HG03196 (cell line): Measurements from ENCODE around the gene SBNO2.

Source experiments
- ATAC-seq: cut with Tn5 transposase; IDR thresholded peaks from one replicate; pipeline ENCODE4 v1.9.1; 2021; ENCODE audit not compliant: unreplicated experiment

SBNO2 gene

DNA sequence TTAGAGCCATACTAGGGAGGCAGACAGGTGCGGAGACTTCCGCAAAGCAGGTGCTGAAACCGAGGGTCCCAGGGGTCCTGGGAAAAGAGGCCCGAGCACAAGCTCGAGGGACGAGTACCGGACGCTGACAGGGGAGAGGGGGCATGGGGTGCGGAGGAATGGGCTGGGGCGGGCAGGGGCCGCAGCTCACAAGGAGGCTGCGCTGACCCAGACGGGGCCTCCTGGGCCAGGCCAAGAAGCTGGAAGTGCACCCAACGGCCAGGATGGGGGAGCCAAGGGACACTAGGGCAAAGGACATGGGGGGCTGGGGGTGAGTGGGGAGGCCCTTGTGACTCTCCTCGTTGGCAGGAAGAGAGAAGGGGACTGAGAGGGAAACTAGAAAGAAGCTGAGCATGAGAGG lies 80.7 kb downstream of the SBNO2 start:
- ATAC-seq = no peak

DNA sequence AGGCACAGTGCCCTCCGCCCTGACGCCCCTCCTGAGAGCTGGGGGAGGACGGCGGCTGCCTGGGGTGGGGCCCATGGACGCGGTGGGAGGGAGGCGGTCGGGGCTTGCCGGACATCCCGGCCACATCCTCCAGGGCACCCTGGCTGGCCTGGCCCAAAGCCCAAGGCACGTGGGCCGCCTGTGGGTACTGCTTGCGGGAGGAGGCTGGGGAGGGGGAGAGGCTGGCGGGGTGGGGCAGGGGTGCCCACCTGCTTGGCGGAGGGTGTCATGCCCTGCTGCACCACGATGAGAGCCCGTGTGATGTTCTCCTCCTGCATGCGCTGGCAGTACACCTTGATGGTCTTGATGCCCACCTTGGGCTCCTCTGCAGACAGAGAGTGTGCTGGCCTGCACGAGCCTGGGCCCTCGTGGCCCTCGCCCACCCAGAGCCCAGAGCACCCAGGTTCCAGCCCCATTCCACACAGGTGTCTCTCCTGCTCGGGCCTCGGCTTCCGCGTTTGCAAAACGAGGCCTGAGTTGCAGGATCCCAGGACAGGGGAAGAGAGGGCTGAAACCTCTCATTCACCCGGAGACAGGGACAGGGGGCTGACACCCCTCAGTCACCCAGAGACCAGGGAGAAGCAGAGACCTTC lies 82.4 kb downstream of the SBNO2 start:
- no peak for ATAC-seq

DNA sequence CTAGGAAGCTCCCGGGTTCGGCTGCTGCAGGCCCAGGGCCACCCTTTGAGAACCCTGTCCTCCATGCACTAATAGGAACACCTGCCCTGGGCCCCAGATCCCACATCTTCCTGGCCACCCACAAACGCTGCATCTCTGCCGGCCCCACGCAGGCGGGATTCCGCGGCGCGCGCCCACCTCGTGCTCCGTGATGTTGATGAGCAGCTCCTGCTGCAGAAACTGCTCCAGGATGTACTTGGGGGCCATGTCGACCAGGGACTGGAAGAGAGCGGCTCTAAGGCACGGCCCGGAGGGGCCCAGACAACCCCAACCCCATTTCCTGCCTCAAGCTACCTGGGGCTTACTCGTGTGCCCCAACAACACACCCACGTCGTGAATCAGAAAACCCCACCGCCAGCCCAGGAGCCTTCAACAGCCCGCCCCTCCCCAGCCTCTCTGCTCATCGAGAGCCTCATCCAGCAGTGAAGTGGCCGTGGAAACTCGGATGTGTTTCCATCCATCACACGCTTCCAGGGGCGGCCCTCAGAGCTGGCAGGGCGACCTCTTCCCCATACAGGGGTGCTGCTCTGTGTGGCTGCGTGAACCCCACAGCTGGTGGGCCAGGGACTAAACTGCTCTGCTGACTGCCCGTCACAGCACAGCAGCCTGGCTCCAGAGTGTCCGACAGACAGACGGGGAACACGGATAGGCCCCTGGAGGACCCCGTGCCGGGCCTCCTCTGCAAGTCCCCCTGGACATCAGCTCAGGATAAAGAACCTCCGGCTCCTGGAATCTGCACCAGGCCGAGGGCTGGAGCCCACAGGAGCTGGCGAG lies 83.1 kb downstream of the SBNO2 start:
- no peak for ATAC-seq

DNA sequence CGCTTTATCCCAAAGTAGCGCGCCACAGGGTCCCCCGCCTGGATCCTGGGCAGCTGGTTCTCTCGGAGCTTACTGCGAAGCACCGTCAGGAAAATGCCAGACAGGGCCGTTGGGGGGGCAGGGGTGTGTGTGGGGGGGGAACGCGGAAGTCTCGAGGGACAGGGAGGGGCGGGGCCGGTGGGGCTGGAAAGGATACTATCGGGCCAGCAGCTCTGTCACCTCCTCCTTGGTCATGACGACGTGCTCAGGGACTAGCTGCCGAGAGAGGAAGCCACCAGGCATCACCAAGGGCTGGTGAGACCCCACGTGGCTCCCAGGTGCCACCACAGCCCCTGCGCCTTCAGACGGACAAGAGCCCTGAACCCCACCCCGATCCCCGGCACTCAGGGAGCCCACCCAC lies 84.2 kb downstream of the SBNO2 start:
- no peak for ATAC-seq

DNA sequence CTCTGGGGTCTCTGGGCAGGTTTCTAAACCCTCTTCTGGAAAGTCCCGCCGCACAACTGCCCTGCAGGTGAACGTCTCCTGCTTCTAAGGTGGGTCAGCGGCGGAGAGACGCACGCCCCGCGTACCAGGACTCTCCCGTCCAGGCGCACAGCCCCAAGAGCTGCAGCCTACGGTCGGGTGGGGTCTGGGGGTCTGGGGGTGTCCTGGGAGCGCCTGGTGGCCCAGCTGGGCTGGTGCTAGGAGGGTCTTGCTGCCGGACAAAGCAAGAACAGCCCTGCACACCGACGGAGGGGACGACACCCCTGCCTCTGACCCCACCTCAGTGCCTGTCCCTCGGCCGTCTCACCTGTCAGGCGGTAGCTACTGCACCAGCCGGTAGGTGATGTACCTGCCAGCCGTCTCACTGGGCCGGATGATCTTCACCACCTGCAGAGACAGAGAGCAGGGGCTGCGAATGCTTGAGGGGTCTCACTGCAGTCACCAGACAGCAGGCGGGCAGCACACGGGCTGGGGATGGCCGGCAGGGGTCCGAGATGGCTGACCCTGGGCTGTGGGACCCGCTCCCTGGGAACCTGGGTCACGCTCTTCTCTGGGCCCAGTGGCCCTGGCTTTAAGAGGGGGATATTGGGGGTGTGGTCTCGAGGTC lies 84.8 kb downstream of the SBNO2 start:
- no peak for ATAC-seq

DNA sequence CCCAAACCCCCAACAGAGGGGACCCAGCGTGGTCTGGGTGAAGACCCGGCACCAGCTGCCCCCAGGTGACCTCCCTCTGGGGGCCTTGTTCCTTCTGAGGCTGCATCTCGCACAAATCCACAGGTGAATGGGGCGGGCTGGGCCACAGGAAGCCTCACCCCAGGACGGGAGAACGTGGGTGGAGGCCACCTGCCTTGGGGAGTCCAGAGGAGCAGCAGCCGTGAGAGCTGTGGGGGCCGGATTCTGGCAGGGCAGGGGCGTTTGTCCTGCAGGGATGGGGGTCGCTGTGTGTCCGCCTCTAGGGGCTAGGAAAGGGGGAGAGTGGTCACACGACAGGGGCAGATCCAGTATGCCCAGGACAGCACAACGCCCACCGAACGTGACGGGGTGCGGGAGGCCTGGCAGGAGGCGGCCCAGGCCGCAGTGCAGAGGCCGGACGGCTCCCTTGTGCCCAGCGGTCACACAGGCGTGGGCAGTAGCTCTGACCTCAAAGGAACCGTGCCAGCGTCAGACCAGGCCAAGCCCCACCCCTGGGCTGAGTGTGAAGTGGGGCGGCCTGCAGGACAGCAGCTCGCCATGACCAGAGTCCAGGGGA lies 85.6 kb downstream of the SBNO2 start:
- ATAC-seq = no peak

DNA sequence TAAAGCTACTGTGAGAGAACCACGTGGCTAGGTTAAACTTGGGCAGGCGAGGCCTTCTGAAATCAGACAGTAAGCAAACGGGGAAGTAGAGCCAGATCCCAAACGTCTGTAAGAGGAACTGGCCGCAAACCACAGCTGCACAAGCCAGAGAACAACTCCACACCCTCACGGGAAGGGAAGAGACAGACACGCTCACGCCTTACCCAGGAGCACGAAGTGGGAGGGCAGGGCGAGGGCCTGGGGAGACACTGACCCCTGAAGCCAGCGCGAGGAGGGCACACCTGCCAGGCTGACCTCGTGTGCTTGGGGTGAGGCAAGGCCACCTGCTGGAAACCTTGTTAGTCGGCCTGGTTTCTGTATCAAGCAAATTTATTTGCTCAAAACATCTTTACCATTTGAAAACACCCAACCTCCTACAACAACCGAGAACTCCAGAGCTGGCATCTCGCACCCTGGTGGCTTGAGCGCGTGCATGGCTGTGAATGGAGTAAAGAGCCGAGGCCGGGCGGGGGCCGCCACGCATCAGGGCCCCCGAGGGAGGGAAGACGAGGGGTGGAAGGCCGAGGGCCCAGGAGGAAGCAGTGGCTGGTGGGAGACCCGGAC lies 86.2 kb downstream of the SBNO2 start:
- ATAC-seq = no peak

DNA sequence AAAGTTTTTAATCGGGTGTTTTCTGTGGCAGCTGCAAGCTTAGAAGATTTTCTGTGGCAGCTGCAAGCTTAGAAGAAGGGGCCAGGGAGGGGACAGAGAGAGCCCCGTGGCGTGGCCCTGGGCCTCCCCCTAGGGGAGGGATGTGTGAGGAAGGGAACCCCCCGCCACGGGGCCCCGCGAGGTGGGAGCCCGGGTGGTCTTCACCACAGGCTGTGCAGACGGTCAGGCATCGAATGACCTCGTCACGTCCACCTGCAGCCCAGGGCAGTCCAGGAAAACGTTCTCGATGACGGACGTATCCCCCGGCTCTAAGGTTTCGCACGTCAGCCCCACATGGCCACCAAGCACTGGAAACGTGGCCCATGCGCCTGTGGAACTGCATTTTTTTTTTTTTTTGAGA lies 87.5 kb downstream of the SBNO2 start:
- no peak for ATAC-seq

DNA sequence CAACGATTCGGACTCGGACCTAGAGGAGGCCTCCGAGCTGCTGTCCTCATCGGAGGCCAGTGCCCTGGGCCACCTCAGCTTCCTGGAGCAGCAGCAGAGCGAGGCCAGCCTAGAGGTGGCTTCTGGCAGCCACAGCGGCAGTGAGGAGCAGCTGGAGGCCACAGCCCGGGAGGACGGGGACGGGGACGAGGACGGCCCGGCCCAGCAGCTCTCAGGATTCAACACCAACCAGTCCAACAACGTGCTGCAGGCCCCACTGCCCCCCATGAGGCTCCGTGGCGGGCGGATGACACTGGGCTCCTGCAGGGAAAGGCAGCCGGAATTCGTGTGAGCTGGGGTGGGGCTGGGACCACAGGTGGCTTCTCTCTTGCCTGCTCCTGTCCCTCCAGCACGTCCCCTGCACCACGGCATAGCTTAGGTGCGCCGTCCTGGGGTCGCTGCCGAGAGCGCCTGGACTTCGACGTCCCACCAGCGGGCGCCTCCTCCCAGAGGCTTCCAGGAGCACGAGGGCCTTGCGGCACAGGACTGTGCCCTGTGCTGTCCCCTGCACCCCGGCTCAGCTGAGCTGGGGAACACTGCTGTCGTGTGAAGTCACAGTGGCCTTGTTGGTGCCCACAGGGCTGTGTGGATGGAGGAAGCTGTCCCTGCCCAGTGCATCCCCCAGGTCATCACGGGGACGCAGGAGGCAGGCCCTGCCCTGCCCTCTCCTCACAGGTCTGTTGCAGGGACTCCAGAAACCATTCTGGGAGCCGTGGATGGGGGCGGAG lies 88.2 kb downstream of the SBNO2 start:
- ATAC-seq = no peak

DNA sequence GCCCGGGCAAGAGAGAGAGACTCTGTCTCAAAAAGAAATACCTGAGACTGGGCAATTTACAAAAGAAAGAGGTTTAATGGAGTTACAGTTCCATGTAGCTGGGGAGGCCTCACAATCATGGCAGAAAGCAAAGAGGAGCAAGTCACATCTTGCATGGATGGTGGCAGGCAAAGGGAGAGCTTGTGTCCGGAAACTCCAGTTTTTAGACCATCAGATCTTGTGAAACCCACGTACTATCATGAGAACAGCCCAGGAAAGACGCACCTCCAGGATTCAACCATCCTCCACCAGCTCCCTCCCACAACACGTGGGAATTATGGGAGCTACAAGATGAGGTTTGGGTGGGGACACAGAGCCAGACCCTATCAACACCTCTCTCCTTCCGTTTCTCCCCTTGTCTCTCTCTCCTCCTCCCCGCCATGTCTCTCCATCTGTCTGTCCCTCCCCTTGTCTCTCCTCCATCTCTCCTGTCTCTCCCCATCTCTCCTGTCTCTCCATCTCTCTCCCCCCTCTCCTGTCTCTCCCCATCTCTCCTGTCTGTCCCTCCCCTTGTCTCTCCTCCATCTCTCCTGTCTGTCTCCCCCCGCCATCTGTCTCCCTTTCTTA lies 88.9 kb downstream of the SBNO2 start:
- no peak for ATAC-seq

DNA sequence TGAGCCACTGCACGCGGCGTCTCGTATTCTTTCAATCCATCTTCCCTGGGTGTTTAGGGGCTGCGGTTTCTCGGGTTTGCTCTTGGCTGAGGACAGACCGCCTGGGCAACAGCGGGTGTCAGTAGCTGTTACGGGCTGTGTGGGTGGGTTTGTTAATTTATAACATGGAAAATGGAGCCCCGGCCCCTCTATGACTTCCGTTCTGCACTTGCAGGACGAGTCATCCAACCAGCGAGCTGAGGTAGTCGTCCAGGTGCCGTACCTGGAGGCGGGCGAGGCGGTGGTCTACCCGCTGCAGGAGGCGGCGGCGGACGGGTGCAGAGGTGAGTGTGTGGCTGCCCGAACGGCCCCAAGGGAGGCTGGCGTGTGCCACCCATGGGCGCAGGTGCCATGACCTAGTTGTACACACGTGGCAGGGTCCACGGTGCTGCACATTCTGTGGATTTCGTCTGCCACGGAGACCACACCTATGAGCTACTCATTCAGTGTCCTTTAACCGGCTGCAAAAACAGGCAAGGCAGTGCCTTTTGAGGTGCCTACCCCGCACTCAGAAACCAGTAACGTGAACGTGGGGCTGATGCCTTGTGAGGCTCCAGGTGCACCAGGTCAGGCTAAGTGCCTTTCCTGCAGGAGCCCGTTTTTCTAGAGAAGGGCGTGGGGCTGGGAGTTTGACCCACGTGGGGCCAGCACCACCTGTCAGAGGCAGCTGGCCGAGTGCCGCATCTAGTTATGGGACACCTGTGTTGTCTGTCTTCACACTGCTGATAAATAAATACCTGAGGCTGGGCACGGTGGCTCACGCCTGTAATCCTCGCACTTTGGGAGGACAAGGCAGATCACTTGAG lies 89.8 kb downstream of the SBNO2 start:
- ATAC-seq = no peak

DNA sequence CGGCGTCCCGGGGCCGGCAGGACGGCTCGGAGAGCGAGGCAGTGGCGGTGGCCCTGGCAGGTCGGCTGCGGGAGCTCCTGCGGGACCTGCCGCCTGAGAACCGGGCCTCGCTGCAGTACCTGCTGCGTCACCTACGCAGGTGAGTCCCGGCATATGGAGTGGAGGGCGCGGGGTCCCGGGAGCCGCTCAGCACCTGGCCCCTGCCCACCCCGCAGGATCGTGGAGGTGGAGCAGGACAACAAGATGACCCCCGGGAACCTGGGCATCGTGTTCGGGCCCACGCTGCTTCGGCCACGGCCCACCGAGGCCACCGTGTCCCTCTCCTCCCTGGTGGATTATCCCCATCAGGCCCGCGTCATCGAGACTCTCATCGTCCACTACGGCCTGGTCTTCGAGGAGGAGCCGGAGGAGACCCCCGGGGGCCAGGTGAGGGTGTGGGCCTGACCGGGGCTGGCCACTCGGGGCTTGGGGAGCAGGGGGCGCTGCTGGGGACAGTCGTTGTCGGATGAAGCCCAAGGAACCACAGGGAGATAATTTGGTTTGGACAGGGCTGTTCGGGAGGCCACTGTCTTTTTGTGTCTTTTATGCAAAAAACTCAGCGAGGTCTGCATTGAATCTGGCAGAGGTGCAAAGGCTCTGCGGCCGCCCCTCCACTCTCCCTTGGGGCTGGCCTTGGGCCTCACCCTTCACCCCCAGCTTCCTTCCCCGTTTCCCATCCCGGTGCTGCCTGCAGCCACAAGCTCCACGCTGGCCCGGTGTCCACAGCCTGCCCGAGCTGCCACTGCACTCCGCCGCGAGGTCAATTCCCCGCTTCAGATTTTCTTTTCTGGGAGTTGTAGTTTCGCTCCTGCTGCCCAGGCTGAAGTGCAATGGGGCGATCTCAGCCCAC lies 90.9 kb downstream of the SBNO2 start:
- no peak for ATAC-seq

DNA sequence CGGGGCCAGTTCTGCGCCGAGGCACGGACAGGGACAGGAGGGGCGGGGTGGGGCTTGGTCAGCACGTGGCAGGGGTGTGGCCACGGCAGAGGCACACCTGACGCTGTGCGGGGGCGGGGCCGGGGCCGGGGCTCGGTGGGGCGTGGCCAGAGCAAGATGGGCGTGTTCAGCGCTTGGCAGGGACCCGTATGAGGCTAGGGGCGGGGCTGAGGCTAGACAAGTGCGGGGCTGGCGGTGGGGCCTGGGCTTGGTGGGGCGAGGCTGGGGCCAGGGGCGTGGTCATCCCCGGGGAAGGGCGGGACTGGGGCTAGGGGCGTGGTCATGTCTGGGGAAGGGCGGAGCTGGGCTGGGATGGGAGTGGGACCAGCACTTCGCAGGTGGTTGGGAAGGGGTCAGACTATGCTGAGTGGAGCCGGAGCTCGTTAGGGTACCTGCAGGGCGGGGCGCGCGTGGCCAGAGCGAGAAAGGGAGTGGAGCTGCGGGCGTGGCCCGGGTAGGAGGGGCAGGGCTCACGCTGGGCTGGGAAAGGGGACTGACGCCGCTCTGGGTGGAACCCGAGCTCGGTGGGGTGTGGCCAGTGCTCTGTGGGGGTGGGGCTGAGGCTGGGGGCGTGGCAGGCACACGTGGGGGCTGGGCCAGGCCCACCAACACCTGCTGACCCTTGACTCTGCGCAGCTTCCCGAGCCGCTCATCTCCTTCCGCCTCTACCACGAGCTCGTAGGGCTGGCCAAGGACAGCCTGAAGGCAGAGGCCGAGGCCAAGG lies 91.7 kb downstream of the SBNO2 start:
- no peak for ATAC-seq

DNA sequence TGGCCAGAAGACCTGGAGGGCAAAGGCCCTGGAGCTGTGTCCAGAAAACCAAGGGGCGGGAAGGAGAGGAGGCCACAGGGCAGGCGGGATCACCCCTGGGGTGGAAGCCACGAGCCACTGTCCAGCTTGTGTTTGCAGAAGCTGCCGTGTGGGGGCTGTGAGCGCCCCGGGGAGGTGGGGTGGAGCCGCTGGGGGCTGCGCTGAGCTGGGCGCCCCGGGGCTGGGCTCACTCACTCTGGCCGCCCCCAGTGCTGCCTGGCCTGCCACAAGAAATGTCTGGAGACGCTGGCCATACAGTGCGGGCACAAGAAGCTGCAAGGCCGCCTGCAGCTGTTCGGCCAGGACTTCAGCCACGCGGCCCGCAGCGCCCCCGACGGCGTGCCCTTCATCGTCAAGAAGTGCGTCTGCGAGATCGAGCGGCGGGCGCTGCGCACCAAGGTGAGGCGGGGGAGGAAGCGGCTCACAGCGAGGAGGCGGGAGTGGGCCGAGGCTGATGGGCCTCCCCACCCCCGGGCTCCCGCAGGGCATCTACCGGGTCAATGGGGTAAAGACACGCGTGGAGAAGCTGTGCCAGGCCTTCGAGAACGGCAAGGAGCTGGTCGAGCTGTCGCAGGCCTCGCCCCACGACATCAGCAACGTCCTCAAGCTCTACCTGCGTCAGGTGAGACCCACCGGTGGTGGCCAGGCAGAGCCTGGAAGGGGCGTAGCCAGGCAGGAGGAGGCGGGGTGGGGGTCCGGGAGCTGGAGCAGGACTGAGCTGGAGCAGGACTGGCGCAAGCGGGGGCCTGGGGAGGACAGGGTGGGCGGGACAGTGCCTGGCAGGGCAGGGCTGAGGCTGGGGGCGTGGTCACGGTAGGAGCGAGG lies 92.5 kb downstream of the SBNO2 start:
- ATAC-seq = no peak

DNA sequence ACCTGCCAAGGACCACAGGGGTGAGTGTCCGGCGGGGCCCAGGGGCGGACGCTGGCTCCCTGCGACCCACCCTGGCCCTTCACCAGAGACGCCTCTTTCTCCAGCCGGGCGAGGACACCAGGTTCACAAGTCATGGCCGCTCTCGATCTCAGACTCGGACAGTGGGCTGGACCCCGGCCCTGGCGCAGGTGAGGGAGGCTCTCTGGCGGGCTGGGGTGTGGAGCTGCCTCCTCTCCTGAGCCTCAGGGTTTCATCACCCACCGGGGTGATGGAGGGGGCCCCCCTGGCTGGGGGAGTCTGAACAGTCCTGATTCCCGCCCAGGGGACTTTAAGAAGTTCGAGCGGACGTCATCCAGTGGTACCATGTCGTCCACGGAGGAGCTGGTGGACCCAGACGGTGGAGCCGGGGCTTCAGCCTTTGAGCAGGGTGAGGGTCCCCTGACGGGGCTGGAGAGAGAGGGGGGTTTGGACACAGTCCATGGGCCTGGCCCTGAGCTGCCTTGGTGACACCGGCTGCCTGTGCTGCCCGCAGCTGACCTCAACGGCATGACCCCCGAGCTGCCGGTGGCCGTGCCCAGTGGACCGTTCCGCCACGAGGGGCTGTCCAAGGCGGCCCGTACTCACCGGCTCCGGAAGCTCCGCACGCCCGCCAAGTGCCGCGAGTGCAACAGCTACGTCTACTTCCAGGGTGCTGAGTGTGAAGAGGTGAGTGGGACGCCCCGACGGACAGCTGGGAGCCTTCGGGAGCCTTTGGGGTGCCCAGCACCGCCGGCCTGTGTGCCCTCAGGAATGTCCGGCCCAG lies 93.5 kb downstream of the SBNO2 start:
- ATAC-seq = no peak

DNA sequence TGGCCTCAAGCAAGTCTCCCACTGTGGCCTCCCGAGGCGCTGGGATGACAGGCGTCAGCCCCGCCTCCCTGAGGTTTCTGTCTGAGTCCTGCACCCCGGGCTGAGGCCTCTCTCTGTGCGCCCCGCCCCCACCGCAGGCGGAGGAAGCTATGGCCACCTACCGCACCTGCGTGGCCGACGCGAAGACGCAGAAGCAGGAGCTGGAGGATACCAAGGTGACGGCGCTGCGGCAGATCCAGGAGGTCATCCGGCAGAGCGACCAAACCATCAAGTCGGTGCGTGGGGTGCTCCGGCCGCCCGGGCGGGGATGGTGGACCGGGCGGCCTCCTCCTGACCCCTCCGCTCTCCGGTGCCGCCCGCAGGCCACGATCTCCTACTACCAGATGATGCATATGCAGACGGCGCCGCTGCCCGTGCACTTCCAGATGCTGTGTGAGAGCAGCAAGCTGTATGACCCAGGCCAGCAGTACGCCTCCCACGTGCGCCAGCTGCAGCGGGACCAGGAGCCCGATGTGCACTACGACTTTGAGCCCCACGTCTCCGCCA lies 94.4 kb downstream of the SBNO2 start:
- ATAC-seq = no peak
